ENCODE data around the gene REG1A.

Gene REG1A

DNA sequence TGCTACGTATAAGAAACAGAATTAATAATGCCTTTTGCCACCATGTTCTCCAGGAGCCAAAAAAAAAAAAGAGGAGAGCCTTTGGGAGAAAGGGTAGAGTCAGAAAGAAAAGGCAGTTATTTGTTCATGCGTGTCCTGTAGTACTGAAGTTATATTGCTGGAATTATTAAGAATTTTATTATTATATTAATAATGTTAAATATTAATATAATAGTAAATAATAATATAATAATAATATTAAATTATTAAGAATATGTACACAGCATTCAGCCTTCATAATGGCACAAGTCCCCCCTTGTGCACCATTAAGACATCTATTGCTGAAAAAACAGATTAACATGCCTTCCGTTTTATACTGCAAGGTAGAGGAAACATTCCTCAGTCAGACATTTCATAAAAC lies 8.1 kb downstream of the REG1A start:
- DNase-seq, result no peak

DNA sequence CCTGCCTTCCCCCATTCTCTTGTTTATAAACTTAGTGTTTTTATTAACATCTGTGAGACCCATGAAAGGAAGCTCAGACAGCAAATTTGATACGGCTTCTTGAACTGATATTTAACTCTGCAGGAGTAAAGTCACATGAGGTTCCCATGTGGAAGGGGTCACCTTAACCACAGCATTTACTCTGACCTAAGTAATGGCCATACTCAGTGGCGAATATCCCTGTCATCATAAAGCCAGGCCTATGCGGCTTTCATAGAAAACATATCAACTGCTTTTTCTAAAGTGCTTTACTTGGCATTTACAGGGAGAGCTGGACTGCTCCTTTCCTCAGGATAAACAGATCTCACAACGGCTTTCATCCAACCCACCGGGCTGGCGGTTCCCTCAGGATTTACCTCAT lies 9.0 kb downstream of the REG1A start:
- no peak for DNase-seq

DNA sequence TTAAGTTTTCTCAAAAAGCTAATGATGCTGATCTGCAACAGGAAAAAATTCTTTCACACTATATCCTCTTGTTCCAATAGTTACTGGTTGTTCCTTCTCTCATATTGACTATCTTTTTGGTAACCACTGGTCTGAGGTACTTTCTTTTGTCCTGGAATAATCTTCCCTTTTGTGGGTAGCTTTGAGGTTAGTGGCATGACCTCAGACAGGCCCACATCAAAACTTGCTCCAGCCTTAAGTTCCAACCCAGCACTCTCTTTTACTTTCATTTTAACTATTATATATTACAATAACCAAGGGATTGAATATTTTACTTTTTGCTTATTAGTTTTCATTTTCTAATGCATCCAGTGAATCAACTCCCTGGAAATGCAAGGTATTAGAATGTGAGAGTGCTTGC lies 9.5 kb downstream of the REG1A start:
- no peak for DNase-seq

DNA sequence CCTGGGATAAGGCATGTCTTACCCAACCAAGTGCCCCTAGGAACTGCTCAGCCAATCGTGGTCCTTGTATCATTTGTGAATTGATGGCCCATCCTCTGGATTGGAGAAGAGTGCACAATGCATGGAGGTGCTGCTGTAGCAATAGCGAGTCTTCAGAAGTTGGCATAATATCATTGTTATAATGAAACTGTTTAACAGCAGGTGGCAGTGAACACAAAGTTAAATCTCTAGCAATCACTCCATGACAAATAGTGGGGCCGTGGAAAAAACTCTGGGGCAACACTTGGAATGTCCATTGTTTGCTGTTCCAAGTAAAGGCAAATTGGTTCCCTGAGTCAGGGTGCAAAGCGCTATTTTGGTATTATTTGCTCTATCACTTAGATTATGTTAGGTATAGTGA lies 11.4 kb downstream of the REG1A start:
- DNase-seq, result no peak

DNA sequence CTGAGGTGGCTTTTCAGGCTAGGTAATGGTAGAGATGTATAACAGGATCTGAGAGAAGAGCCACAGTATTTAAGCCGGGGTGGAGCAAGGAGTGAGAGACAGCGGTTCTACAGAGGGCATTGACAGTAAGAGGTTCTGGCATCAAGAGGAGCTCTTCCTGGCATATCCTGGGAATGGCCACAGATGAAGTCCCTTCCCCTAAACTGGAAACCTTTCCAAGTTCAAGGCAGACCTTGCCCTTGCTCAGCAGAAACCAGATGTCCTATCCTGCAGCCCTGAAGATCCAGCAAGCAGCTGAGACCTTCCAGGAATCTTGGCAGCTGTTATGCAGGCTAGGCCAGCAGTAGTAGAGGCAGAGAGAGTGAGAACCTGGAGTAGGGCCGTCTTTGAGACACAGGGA lies 18.1 kb downstream of the REG1A start:
- DNase-seq, result no peak

DNA sequence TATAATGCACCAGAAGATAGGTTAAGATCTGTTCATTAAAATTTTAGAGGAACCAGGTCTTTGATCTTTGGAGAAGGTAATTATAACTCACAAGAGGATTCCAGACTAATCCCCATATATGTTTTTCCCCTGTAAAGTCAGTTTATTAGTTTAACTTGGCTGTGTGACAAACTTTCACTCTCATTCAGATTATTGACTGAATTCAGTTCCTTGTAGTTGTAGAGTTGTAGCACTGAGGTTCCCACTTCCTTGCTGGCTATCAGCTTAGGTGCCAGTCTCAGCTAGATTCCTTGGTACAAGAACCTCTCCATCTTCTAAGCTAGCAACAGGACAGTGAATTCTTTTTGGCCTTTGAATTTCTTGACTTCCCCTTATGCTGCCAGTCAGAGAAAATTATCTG lies 19.1 kb downstream of the REG1A start:
- DNase-seq, result no peak

DNA sequence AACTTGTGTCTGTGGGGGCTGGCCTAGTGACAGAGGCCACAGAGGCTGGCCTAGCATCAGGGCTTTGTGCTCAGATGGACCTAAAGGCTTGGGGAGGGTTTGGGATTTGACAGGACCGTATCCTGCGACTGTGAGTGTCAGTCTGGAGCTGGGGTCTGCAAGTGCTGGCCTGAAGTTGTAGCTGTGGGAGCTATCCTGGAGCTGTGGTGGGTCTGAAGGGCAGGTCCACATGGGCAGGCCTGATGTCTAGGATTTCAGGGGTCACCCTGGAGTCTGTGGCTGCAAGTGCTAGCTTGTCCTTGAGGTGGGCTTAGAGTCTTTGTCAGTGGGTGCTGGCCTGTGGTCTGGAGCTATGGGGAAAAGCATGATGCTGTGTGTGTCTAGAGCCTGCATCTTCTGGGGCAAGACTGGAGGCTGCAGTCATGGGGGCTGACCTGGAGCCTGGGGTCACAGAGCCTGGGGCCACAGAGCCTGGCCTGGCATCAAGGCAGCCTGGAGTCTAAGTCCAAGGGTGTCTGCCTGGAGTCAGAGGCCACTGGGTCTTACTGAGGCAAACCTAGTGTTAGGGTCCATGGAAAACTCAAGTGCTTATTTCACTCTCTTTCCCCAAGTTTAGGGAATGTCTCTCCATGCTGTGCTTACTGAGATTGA lies 35.7 kb downstream of the REG1A start:
- no peak for DNase-seq

DNA sequence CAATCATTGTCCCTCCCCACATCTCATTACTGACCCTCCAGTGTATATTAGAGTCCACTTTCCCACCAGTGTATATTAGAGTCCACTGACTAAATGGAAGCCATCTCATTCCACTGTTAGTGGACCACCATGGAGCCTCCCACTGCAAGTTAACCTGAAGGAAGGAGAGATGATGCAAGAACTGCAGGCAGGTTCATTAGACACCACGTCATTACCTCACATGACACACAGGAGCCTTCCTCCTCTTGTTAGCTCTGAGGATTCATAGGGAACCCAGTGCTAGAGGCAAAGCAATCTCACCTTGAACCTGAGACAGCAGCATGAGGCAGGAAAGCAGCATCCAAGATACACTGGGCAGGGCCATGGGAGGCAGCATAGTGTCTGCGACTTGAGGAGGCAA lies 38.7 kb downstream of the REG1A start:
- DNase-seq, result no peak

DNA sequence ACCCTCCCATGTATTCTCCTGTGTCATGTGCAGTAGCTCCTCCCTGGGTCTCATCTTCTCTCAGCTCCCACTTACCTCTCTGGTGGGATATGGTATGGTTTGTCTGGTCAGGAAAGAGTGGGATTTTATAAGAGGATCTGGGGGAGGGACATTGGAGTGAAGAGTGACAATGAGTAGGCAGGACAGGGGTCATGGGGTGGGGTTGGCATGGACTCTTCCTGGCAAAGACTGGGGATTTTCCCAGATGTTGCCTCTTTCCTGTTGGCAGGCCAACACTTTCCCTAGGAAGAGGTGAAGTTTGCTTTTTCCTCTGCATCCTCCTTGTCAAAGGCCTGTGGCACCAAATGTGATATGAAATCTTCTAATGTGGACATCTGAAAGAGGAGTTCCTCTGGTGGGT lies 39.4 kb downstream of the REG1A start, which contains the start of gene REG3A:
Gene REG3A (minus strand): TSS at position 101 of the 400 bp plus-strand sequence. CDS start 348 bp downstream, outside the sequence.
- DNase-seq, result no peak

DNA sequence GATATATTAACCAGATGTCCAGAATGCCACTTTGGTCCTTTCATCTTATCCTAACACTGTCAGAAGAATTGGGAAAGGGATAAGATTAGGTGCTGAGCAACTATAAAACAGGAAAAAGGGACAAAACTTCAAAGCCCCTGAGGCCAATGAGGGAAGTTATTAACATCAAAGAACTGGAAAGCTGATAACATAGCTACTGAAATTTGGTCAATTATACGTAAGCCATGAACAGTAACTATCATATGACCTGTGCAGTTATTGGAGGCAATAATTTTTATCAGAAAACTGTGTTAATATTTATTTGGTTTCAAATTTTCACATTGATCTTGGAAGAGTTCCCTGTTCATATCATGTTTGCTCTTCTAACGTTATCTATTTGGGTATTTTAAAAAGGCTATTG lies 41.8 kb downstream of the REG1A start:
- DNase-seq, result no peak

DNA sequence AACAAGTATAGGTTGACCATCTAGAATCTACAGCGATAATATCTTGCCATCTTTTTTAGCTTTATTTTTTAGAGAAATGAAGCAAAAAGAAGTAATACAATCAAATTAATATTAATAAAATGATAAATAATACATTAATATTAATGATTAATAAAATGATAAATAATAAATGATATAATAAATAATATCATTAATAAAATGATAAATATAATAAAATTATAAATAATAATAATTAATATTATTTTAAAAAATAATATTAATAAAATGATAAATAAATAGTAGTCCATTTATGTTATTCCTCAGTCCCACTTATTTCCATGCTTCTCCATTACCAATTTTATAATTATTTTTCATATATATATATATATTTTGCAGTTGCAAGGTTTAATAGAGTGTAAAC lies 42.5 kb downstream of the REG1A start:
- DNase-seq, result no peak

DNA sequence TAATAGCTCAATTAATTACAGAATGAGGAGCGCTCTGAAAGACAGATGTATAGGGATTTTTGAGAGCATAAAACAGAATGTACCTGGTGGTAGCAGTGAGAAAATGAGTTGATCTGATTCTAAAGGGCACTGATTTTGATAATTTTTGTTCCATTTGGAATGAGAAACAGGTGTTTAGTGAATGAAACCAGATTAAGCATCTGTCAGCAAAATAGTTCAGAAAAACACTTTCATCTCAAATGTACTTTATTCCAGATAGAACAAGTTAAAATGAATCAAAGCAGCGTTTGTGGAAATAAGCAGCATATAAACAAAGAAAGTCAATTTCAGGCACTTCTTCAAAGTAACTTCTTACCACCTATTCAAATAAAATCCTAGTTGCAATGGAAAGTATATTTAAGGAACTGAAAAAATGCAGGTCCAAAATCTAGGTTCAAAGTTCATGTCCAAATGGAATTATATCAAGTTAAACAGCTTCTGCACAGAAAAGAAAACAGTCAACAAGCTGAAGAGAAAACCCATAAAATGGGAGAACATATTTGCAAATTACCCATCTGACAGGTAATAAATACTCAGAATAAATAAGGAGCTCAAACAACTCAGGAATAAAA lies 51.2 kb downstream of the REG1A start:
- no peak for DNase-seq

Data from suppressor macrophage treated with lipopolysaccharide for 4 hours (primary cell).